Stimulated activated naive CD8-positive, alpha-beta T cell treated with anti-CD3 and anti-CD28 coated beads, Interleukin-15, Interleukin-2, amounts not matched to agents 100 U/mL and 50 U/mL, for 24 hours (primary cell): ENCODE data around the gene PZP.

Experiments
- ATAC-seq: fragments of 150-1000 bp; cut with Tn5 transposase; one replicate; pipeline ENCODE4 v1.10.0; 2021
- DNase-seq: peaks from one replicate; pipeline ENCODE4 v3.0.0; 2021

PZP gene

GRCh38 chr12:9103050-9103849 lies 104.9 kb downstream of the PZP start:
- peak; percentile 90 for ATAC-seq
- DNase-seq = no peak

- ATAC-seq = no peak
- DNase-seq = no peak
Observed at GRCh38 chr12:9101018-9101687, 107.0 kb downstream of the PZP start.

GRCh38 chr12:9099552-9100190 lies 108.5 kb downstream of the PZP start:
- DNase-seq (no peak), ATAC-seq (no peak)
